Testis (tissue), 3 donors: Measurements from ENCODE around the gene ZSCAN32. TPM values are rescaled to one million over a fixed set of nuclear protein-coding genes. Genes with fewer than 3 reads are reported as not detected.

Experiments used
- DNase-seq: peaks from one replicate; pipeline ENCODE4 v3.0.0-alpha.2; 2019
- H3K27ac ChIP-seq, 2 donors: fragments of 200-600 bp; sonication (generic); one replicate each; pipeline ENCODE4 v1.5.1; 2019
- H3K27me3 ChIP-seq: fragments of 200-600 bp; sonication (generic); one replicate; pipeline ENCODE4 v1.5.1; 2019
- H3K36me3 ChIP-seq: fragments of 200-600 bp; sonication (generic); one replicate; pipeline ENCODE4 v1.5.1; 2017; ENCODE audit warnings: low read depth; ENCODE audit errors: missing control alignments
- H3K4me1 ChIP-seq: fragments of 200-600 bp; sonication (generic); one replicate; pipeline ENCODE4 v1.5.1; 2019
- H3K4me3 ChIP-seq, 2 donors: fragments of 200-600 bp; sonication (generic); one replicate each; pipeline ENCODE4 v1.5.1; 2017 to 2019
- H3K9me3 ChIP-seq: fragments of 200-600 bp; sonication (generic); one replicate; pipeline ENCODE4 v1.5.1; 2017
- POLR2A ChIP-seq: fragments of 450-650 bp; IDR thresholded peaks from one replicate; pipeline ENCODE4 v1.6.1; 2017; ENCODE audit warnings: antibody characterized with exemption, mild to moderate bottlenecking, moderate library complexity
- WGBS, 2 donors: methylation state at CpG; one replicate each; pipeline ENCODE4 v1.1.5; 2018; 5-methylcytosine and 5-hydroxymethylcytosine counted together
- intact Hi-C: fragments of 100-400 bp; cut with DNase I; formaldehyde crosslinking; loops from one replicate; pipeline ENCODE4 v1.15.1; 2023; ENCODE audit warnings: low total_unique reads
- polyA plus RNA-seq: library from polyadenylated mRNA; stranded (reverse); fragments of 350-450 nt; fragmentation: Illumina TruSeq; extraction: RNeasy Lipid Tissue Mini Kit (QIAGEN cat#74804); gene quantifications from one replicate; pipeline ENCODE4 v1.2.3, GENCODE V29; 2014; ENCODE audit warnings: low read depth, low replicate concordance; ENCODE audit not compliant: insufficient read depth
- total RNA-seq, 2 donors: library from RNA; depleted of rRNA; stranded (reverse); fragments of >200 nt; gene quantifications; one replicate each; pipeline ENCODE4 v1.2.3, GENCODE V29; 2016
- TF ChIP-seq, protein P1 (sequence below), 3 experiments: fragments of 450-650 bp in 2 of 3; fragments of 200-600 bp in 1 of 3; sonication (generic) in 1 of 3; IDR thresholded peaks; one replicate each; pipeline ENCODE4 v1.5.1; 2016 to 2019; ENCODE audit warnings: antibody characterized with exemption in 3 of 3, mild to moderate bottlenecking in 2 of 3, moderate library complexity in 1 of 3

ZSCAN32 gene
- total and polyA plus RNA-seq, 3 donors from 2014 or later: 13.4 to 21.0 (median 19.1) TPM

GRCh38 chr16:3383045-3383448 lies 17.8 kb downstream of the ZSCAN32 start:
- no peak for DNase-seq
- H3K9me3 ChIP-seq: peaks cover 8% of the 10 kb centered on the region
- TF ChIP-seq POLR2A: no peak
- TF ChIP-seq, protein P1, sequence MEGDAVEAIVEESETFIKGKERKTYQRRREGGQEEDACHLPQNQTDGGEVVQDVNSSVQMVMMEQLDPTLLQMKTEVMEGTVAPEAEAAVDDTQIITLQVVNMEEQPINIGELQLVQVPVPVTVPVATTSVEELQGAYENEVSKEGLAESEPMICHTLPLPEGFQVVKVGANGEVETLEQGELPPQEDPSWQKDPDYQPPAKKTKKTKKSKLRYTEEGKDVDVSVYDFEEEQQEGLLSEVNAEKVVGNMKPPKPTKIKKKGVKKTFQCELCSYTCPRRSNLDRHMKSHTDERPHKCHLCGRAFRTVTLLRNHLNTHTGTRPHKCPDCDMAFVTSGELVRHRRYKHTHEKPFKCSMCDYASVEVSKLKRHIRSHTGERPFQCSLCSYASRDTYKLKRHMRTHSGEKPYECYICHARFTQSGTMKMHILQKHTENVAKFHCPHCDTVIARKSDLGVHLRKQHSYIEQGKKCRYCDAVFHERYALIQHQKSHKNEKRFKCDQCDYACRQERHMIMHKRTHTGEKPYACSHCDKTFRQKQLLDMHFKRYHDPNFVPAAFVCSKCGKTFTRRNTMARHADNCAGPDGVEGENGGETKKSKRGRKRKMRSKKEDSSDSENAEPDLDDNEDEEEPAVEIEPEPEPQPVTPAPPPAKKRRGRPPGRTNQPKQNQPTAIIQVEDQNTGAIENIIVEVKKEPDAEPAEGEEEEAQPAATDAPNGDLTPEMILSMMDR (IDR thresholded peaks at IDR 0.05): no peak
- no peak overlapping the region for H3K27ac ChIP-seq
- no peak overlapping the region for H3K4me3 ChIP-seq
- 96 to 99% methylated on average over 10 of the region's 10 CpGs for WGBS, 2 donors
- H3K27me3 ChIP-seq: no peaks in the 10 kb centered on the region
- intact Hi-C loops: loop anchor here (10.0 kb wide), 1 partner anchor 68 kb away; no protein-coding TSS in a partner anchor
- H3K4me1 ChIP-seq: no peaks in the 10 kb centered on the region
- no peaks in the 10 kb centered on the region for H3K36me3 ChIP-seq

GRCh38 chr16:3377917-3378316 lies 22.9 kb downstream of the ZSCAN32 start:
- intact Hi-C loops: no loop called here
- DNase-seq: no peak
- no peaks in the 10 kb centered on the region for H3K27me3 ChIP-seq
- H3K9me3 ChIP-seq: peaks cover 3% of the 10 kb centered on the region
- TF ChIP-seq POLR2A: no peak
- TF ChIP-seq, protein P1 (IDR thresholded peaks at IDR 0.05): no peak
- no peaks in the 10 kb centered on the region for H3K36me3 ChIP-seq
- H3K27ac ChIP-seq: no peak overlapping the region
- no peaks in the 10 kb centered on the region for H3K4me1 ChIP-seq
- H3K4me3 ChIP-seq: no peak overlapping the region

DNA sequence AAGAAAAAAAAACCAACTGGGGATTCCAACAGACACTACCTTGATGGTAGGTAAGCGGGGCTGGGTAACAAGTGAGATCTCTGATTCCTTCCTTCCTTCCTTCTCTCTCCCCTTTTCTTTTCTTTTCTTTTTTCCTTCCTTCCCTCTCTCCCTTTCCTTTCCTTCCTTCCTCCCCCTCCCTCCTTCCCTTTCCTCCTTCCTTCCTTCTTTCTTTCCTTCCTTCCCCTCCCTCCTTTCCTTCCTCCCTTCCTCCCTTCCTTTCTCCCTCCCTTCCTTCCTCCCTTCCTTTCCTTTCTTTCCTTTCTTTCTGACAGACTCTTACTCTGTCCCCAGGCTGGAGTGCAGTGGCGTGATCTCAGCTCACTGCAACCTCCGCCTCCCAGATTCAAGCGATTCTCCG lies 25.1 kb downstream of the ZSCAN32 start:
- no peaks in the 10 kb centered on the region for H3K4me1 ChIP-seq
- H3K36me3 ChIP-seq: no peaks in the 10 kb centered on the region
- intact Hi-C loops: no loop called here
- H3K9me3 ChIP-seq: no peaks in the 10 kb centered on the region
- no peak overlapping the region for H3K27ac ChIP-seq
- no peak for DNase-seq
- H3K27me3 ChIP-seq: no peaks in the 10 kb centered on the region
- H3K4me3 ChIP-seq: no peak overlapping the region
- no peak for TF ChIP-seq POLR2A
- TF ChIP-seq, protein P1 (IDR thresholded peaks at IDR 0.05): no peak
- WGBS, 2 donors: 96 to 97% methylated on average over 5 of the region's 5 CpGs

GRCh38 chr16:3369073-3369472 lies 31.7 kb downstream of the ZSCAN32 start:
- no peak for DNase-seq
- intact Hi-C loops: no loop called here
- TF ChIP-seq, protein P1 (IDR thresholded peaks at IDR 0.05): no peak
- TF ChIP-seq POLR2A: no peak
- Histone ChIP-seq H3K9me3 (no peaks in the 10 kb centered on the region), H3K27me3 (no peaks in the 10 kb centered on the region), H3K36me3 (no peaks in the 10 kb centered on the region), H3K27ac (no peak overlapping the region), H3K4me3 (no peak overlapping the region), H3K4me1 (no peaks in the 10 kb centered on the region)
- whole genome bisulfite sequencing, 2 donors: 89 to 92% methylated on average over 11 of the region's 11 CpGs

GRCh38 chr16:3364774-3365427 lies 35.9 kb downstream of the ZSCAN32 start:
- TF ChIP-seq POLR2A: no peak
- TF ChIP-seq, protein P1 (IDR thresholded peaks at IDR 0.05): peak in 1 of 3 experiments; percentile 3
- Histone ChIP-seq H3K27ac (peak overlapping the region; percentile 81 to 83), H3K4me1 (no peaks in the 10 kb centered on the region), H3K9me3 (no peaks in the 10 kb centered on the region), H3K36me3 (no peaks in the 10 kb centered on the region), H3K4me3 (peak overlapping the region; percentile 66 to 81), H3K27me3 (no peaks in the 10 kb centered on the region)
- DNase-seq: peak; percentile 97
- 11 to 14% methylated on average over 38 to 41 of the region's 42 CpGs for WGBS, 2 donors
- intact Hi-C loops: no loop called here
